ENCODE data around the gene PLAC8L1.
"Not testable (repeated sequence)": the region's sequence is repeated elsewhere in the genome, so short reads cannot be mapped to it uniquely, and the experiment has no call there.

PLAC8L1 gene

GRCh38 chr5:146105477-146105876, at the start of gene PLAC8L1:
TSS of gene PLAC8L1 (minus strand) at chr5:146105577. CDS start at chr5:146104311, 1,266 bp downstream.
- no peak for DNase-seq (ENCODE audit: low read depth, low spot score)

GRCh38 chr5:146151970-146152369, 46.6 kb upstream of the PLAC8L1 start:
- DNase-seq (ENCODE audit: low read depth, low spot score) = no peak

- DNase-seq (ENCODE audit: low read depth, low spot score) = no peak
Observed at GRCh38 chr5:146137967-146138403, 32.6 kb upstream of the PLAC8L1 start.

- no peak for DNase-seq (ENCODE audit: low read depth, low spot score)
Observed at GRCh38 chr5:146130440-146131045, 25.2 kb upstream of the PLAC8L1 start.

GRCh38 chr5:146126068-146126467, 20.7 kb upstream of the PLAC8L1 start:
- DNase-seq (ENCODE audit: low read depth, low spot score) = no peak

GRCh38 chr5:146124580-146124979, 19.2 kb upstream of the PLAC8L1 start:
- no peak for DNase-seq (ENCODE audit: low read depth, low spot score)

GRCh38 chr5:146121451-146121850, 16.1 kb upstream of the PLAC8L1 start:
- not testable (repeated sequence) for DNase-seq (ENCODE audit: low read depth, low spot score)

GRCh38 chr5:146118322-146118721, 12.9 kb upstream of the PLAC8L1 start:
- DNase-seq (ENCODE audit: low read depth, low spot score) = no peak

GRCh38 chr5:146117216-146117615, 11.8 kb upstream of the PLAC8L1 start:
- not testable (repeated sequence) for DNase-seq (ENCODE audit: low read depth, low spot score)

GRCh38 chr5:146116361-146116760, 11.0 kb upstream of the PLAC8L1 start:
- no peak for DNase-seq (ENCODE audit: low read depth, low spot score)

GRCh38 chr5:146112476-146112875, 7.1 kb upstream of the PLAC8L1 start:
- no peak for DNase-seq (ENCODE audit: low read depth, low spot score)

GRCh38 chr5:146111409-146111808, 6.0 kb upstream of the PLAC8L1 start:
- no peak for DNase-seq (ENCODE audit: low read depth, low spot score)

GRCh38 chr5:146109379-146109778, 4.0 kb upstream of the PLAC8L1 start:
- no peak for DNase-seq (ENCODE audit: low read depth, low spot score)

- not testable (repeated sequence) for DNase-seq (ENCODE audit: low read depth, low spot score)
Observed at GRCh38 chr5:146108870-146109269, 3.5 kb upstream of the PLAC8L1 start.

- DNase-seq (ENCODE audit: low read depth, low spot score) = no peak
Observed at GRCh38 chr5:146107901-146108300, 2.5 kb upstream of the PLAC8L1 start.

- DNase-seq (ENCODE audit: low read depth, low spot score) = no peak
Observed at GRCh38 chr5:146103594-146103993, 1.8 kb downstream of the PLAC8L1 start.

- no peak for DNase-seq (ENCODE audit: low read depth, low spot score)
Observed at GRCh38 chr5:146101646-146102045, 3.7 kb downstream of the PLAC8L1 start.

GRCh38 chr5:146098047-146098446, 7.3 kb downstream of the PLAC8L1 start:
- DNase-seq (ENCODE audit: low read depth, low spot score) = no peak

GRCh38 chr5:146091881-146092280, 13.5 kb downstream of the PLAC8L1 start:
- DNase-seq (ENCODE audit: low read depth, low spot score) = no peak

- no peak for DNase-seq (ENCODE audit: low read depth, low spot score)
Observed at GRCh38 chr5:146089287-146089686, 16.1 kb downstream of the PLAC8L1 start.

GRCh38 chr5:146088098-146088497, 17.3 kb downstream of the PLAC8L1 start:
- no peak for DNase-seq (ENCODE audit: low read depth, low spot score)

- no peak for DNase-seq (ENCODE audit: low read depth, low spot score)
Observed at GRCh38 chr5:146084376-146084775, 21.0 kb downstream of the PLAC8L1 start.

- DNase-seq (ENCODE audit: low read depth, low spot score) = no peak
Observed at GRCh38 chr5:146082798-146083197, 22.6 kb downstream of the PLAC8L1 start.

GRCh38 chr5:146081556-146081955, 23.8 kb downstream of the PLAC8L1 start:
- DNase-seq (ENCODE audit: low read depth, low spot score) = no peak
